ENCODE results near the gene ZNF322. TPM values are rescaled to one million over a fixed set of nuclear protein-coding genes. Genes with fewer than 3 reads are reported as not detected.

Gene ZNF322
- total and polyA plus RNA-seq, 10 donors: 6.1 to 25.9 (median 20.3) TPM

DNA sequence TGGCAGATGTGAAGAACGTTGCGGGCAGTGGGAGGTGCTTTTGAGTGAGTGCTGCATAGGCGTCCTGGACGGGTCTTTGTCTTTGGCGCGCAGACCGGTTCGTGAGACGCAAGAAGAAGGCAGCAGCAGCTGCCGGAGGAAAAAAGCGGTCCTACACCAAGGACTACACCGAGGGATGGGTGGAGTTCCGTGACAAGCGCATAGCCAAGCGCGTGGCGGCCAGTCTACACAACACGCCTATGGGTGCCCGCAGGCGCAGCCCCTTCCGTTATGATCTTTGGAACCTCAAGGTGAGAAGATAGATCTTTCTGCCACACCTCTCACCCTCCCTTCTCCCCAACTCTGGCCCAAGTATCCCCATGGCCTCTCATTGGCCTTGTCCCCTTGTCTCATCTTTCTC lies 61.7 kb downstream of the ZNF322 start:
- peaks cover 0 to 29% (median 14%) of the 10 kb centered on the region in 7 donors for H3K27me3 ChIP-seq (replicated peaks in 1 of 7)

DNA sequence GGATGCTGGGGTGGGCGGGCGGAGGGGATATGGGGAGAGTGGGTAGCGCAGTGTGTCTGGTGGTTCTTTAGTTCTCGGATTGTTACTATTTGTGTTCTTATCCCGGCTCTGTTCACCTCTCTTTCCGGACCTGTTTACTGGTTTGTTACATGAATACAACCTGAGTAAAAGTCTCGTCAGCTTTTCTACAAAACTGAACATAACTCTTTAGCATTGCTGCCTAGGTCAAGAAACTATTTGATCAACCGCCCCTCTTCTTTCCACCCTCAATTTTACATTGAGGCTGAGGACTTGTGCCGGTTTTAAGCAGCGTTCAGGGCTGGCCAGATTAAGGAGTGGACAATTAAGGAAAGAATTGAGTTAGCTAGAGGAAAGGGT lies 62.2 kb downstream of the ZNF322 start:
- 2 to 6% (median 4%) methylated on average over 10 of the region's 10 CpGs for WGBS, 5 donors
- DNase-seq: no peak
- Histone ChIP-seq H3K4me1 (peaks cover 10 to 48% (median 32%) of the 10 kb centered on the region in 6 donors), H3K36me3 (peaks cover 0 to 32% (median 25%) of the 10 kb centered on the region in 6 donors), H3K27ac (peak overlapping the region; percentile 90 to 94 (median 93)), H3K4me3 (peak overlapping the region; percentile 69 to 98 (median 94)), H3K27me3 (replicated peaks in 1 of 7) (peaks cover 0 to 32% (median 14%) of the 10 kb centered on the region in 7 donors), H3K9me3 (no peaks in the 10 kb centered on the region)
- intact Hi-C loops (cut with DNase I; ENCODE audit: low total_unique reads): no loop called here
- TF ChIP-seq POLR2A (IDR thresholded peaks at IDR 0.05): no peak
- TF ChIP-seq POLR2AphosphoS5 (IDR thresholded peaks at IDR 0.05): no peak
- TF ChIP-seq, protein P1, sequence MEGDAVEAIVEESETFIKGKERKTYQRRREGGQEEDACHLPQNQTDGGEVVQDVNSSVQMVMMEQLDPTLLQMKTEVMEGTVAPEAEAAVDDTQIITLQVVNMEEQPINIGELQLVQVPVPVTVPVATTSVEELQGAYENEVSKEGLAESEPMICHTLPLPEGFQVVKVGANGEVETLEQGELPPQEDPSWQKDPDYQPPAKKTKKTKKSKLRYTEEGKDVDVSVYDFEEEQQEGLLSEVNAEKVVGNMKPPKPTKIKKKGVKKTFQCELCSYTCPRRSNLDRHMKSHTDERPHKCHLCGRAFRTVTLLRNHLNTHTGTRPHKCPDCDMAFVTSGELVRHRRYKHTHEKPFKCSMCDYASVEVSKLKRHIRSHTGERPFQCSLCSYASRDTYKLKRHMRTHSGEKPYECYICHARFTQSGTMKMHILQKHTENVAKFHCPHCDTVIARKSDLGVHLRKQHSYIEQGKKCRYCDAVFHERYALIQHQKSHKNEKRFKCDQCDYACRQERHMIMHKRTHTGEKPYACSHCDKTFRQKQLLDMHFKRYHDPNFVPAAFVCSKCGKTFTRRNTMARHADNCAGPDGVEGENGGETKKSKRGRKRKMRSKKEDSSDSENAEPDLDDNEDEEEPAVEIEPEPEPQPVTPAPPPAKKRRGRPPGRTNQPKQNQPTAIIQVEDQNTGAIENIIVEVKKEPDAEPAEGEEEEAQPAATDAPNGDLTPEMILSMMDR (IDR thresholded peaks at IDR 0.05 in 8 of 11, conservative IDR thresholded peaks at IDR 0.05 in 3 of 11): no peak

More for the DNA sequence above, 61.7 kb downstream of the ZNF322 start:
- Histone ChIP-seq H3K27ac (peak overlapping the region in 3 of 8 donors; percentile 91 to 94 (median 93)), H3K9me3 (no peaks in the 10 kb centered on the region), H3K36me3 (peaks cover 0 to 32% (median 25%) of the 10 kb centered on the region in 6 donors), H3K4me1 (peaks cover 10 to 48% (median 32%) of the 10 kb centered on the region in 6 donors), H3K4me3 (peak overlapping the region; percentile 69 to 98 (median 94))
- DNase-seq: peak; percentile 81
- WGBS, 5 donors: 69 to 81% (median 77%) methylated on average over 21 of the region's 21 CpGs
- intact Hi-C loops (cut with DNase I; ENCODE audit: low total_unique reads): no loop called here
- TF ChIP-seq, protein P1 (IDR thresholded peaks at IDR 0.05 in 8 of 11, conservative IDR thresholded peaks at IDR 0.05 in 3 of 11): no peak
- no peak for TF ChIP-seq POLR2A (IDR thresholded peaks at IDR 0.05)
- TF ChIP-seq POLR2AphosphoS5 (IDR thresholded peaks at IDR 0.05): no peak

DNA sequence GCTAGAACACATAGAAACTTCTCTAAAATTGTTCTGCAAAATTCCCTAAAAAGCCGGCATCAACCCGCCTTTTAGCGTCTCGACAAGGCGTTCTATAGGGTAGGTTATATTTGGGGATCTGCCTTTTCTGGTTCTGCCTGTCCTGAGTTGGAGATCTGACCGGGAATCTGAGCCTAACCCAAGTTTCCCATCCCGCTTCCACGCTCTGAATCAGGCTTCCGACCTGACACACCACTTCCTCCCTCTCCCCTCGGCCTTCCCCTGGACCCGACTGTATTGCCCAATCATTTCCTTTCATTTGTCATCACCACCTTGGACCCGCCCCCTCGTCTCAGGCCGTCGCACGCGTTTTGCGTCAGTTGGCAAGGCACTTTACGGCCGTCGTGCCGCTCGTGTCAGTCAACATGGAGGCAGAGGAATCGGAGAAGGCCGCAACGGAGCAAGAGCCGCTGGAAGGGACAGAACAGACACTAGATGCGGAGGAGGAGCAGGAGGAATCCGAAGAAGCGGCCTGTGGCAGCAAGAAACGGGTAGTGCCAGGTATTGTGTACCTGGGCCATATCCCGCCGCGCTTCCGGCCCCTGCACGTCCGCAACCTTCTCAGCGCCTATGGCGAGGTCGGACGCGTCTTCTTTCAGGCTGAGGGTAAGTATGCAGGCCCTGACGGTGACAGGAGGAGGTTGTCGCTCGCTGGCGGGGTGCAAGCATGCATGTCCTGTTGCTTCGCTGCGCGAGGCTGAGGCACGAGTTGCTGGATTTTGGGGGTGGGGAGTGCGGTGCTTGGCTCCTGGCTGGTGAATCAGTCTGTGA lies 62.8 kb downstream of the ZNF322 start, which contains the start of gene ABT1:
ABT1 (plus strand) TSS at position 375 of the 810 bp plus-strand sequence; CDS start at position 405, 30 bp downstream.
- Histone ChIP-seq H3K4me3 (peak within 1 kb of the TSS; percentile 69 to 98 (median 94)), H3K9me3 (no peaks in the 10 kb centered on the region), H3K4me1 (peaks cover 10 to 48% (median 32%) of the 10 kb centered on the region in 6 donors), H3K36me3 (peaks cover 0 to 32% (median 25%) of the 10 kb centered on the region in 6 donors), H3K27ac (peak within 1 kb of the TSS; percentile 90 to 94 (median 93)), H3K27me3 (replicated peaks in 1 of 7) (peaks cover 0 to 37% (median 15%) of the 10 kb centered on the region in 7 donors)
- peak; percentile 98 for DNase-seq
- intact Hi-C loops (cut with DNase I; ENCODE audit: low total_unique reads): no loop called here
- peak; percentile 67 to 88 (median 70) for TF ChIP-seq POLR2A (IDR thresholded peaks at IDR 0.05)
- peak; percentile 98 to 99 (median 99) for TF ChIP-seq POLR2AphosphoS5 (IDR thresholded peaks at IDR 0.05)
- TF ChIP-seq, protein P1 (IDR thresholded peaks at IDR 0.05 in 8 of 11, conservative IDR thresholded peaks at IDR 0.05 in 3 of 11): peak in 4 of 11 experiments; percentile 15 to 43 (median 30)
- 0 to 1% (median 0%) methylated on average over 43 to 51 of the region's 51 CpGs for WGBS, 5 donors
